ENCODE data around the gene WHRN. TPM values are rescaled to one million over a fixed set of nuclear protein-coding genes. Genes with fewer than 3 reads are reported as not detected.

Gene WHRN
- total and polyA plus RNA-seq, 7 experiments from 2014 or later, result 0.12 to 24.0 (median 2.5) TPM; not detected in 1

DNA sequence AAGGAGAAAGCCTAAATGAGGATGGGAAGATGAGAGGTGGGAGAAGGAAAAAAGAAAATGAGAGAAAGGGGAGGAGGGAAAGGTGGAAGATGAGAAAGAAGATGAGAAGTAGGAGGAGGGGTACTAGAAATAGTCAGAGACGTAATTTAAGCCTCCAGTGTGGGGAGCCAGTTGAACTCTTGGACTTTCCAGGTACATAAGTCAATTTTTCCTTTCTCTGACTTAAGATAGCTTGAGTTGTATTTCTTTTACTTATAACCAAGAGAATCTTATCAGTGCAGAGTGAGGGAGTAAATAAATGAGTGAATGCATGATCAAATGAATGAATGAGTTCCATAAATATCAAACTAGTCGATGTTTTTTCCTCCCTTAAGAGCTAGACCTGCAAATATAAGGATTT lies 21.5 kb upstream of the WHRN start:
- CTCF ChIA-PET, result interaction anchor here (0.9 kb wide), 1 partner anchor 127 kb away, joined by 3 read pairs; no protein-coding TSS in a partner anchor

DNA sequence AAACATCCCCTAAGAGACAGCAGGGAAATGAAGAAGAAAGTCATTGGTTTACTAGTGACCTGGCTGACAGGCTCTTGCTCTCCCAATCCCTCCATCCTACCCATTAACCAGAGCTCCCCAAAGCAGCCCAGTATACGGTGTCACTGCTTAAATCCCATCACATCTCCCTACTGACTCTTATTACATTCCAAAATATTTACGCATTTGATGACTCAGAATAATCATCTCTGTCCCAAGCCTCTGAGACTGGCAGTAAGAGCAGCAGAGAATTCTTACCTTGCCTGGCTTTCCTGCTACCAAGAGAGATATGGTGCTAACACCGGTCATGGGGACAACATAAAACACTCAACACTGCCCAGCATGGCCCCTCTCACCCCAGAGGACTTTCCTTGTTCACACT lies 20.2 kb upstream of the WHRN start:
- H3K27ac ChIP-seq (ENCODE audit: low read depth, low read length), result no peak overlapping the region
- peaks cover 5 to 54% (median 32%) of the 10 kb centered on the region in 5 donors for H3K27me3 Mint-ChIP-seq
- H3K9me3 Mint-ChIP-seq, result no peaks in the 10 kb centered on the region
- no peaks in the 10 kb centered on the region for H3K27me3 ChIP-seq (ENCODE audit: control insufficient read depth in 2 of 2, insufficient read depth in 2 of 2, low read length in 2 of 2)
- H3K4me3 ChIP-seq (ENCODE audit: low read length), result no peak overlapping the region
- intact Hi-C loops (cut with micrococcal nuclease), result no loop called here
- ChIA-PET POLR2A (no interaction called here), CTCF (no interaction called here)
- no peaks in the 10 kb centered on the region for H3K9me3 ChIP-seq (ENCODE audit: control insufficient read depth in 2 of 3, low read length in 3 of 3)
- DNase-seq (no peak), ATAC-seq (no peak)
- H3K4me3 Mint-ChIP-seq, result no peak overlapping the region
- H3K4me1 ChIP-seq (ENCODE audit: control insufficient read depth in 2 of 2, insufficient read depth in 2 of 2, low read length in 2 of 2), result no peaks in the 10 kb centered on the region
- no peaks in the 10 kb centered on the region for H3K36me3 ChIP-seq (ENCODE audit: control insufficient read depth in 2 of 3, insufficient read depth in 3 of 3, low read length in 3 of 3)
- peak overlapping the region in 1 of 9 donors; percentile 41 for H3K27ac Mint-ChIP-seq
- no peaks in the 10 kb centered on the region for H3K36me3 Mint-ChIP-seq
- H3K4me1 Mint-ChIP-seq, result no peaks in the 10 kb centered on the region

More for the DNA sequence above, 21.5 kb upstream of the WHRN start:
- Histone ChIP-seq H3K4me3 (ENCODE audit: low read length) (no peak overlapping the region), H3K27me3 (ENCODE audit: control insufficient read depth in 2 of 2, insufficient read depth in 2 of 2, low read length in 2 of 2) (no peaks in the 10 kb centered on the region), H3K36me3 (ENCODE audit: control insufficient read depth in 2 of 3, insufficient read depth in 3 of 3, low read length in 3 of 3) (no peaks in the 10 kb centered on the region), H3K4me1 (ENCODE audit: control insufficient read depth in 2 of 2, insufficient read depth in 2 of 2, low read length in 2 of 2) (no peaks in the 10 kb centered on the region), H3K9me3 (ENCODE audit: control insufficient read depth in 2 of 3, low read length in 3 of 3) (no peaks in the 10 kb centered on the region), H3K27ac (ENCODE audit: low read depth, low read length) (no peak overlapping the region)
- Mint-ChIP-seq H3K4me1 (no peaks in the 10 kb centered on the region), H3K4me3 (no peak overlapping the region), H3K27ac (no peak overlapping the region), H3K9me3 (no peaks in the 10 kb centered on the region), H3K36me3 (no peaks in the 10 kb centered on the region), H3K27me3 (peaks cover 9 to 50% (median 26%) of the 10 kb centered on the region in 5 donors)
- ATAC-seq (no peak), DNase-seq (no peak)
- intact Hi-C loops (cut with micrococcal nuclease), result no loop called here
- POLR2A ChIA-PET, result no interaction called here

DNA sequence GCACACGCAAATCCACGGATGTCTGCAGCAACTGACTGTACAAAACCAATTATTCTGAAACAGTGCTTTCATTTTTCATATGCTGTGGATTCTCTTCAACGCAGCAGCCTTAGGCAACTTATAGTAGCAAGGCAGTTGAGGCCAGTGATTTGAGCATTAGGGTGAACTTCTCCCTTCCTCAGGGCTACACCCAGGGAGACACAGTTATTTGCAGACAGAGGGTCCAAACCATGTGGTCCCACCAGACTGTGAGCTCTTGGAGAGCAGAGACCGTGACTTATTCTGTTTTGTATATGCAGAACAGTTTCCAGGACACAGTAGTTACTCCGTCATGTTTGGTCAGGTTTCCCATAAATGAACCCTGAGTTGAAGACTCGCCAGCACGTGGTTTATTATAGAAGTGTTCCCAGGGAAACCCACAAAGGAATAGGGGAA lies 19.0 kb upstream of the WHRN start:
- H3K27ac ChIP-seq (ENCODE audit: low read depth, low read length), result no peak overlapping the region
- POLR2A ChIA-PET, result no interaction called here
- Mint-ChIP-seq H3K27ac (no peak overlapping the region), H3K36me3 (no peaks in the 10 kb centered on the region), H3K4me1 (no peaks in the 10 kb centered on the region), H3K27me3 (peaks cover 7 to 56% (median 32%) of the 10 kb centered on the region in 5 donors), H3K4me3 (no peak overlapping the region), H3K9me3 (no peaks in the 10 kb centered on the region)
- no peaks in the 10 kb centered on the region for H3K4me1 ChIP-seq (ENCODE audit: control insufficient read depth in 2 of 2, insufficient read depth in 2 of 2, low read length in 2 of 2)
- intact Hi-C loops (cut with micrococcal nuclease), result no loop called here
- CTCF ChIA-PET, result no interaction called here
- no peaks in the 10 kb centered on the region for H3K9me3 ChIP-seq (ENCODE audit: control insufficient read depth in 2 of 3, low read length in 3 of 3)
- H3K27me3 ChIP-seq (ENCODE audit: control insufficient read depth in 2 of 2, insufficient read depth in 2 of 2, low read length in 2 of 2), result no peaks in the 10 kb centered on the region
- H3K36me3 ChIP-seq (ENCODE audit: control insufficient read depth in 2 of 3, insufficient read depth in 3 of 3, low read length in 3 of 3), result no peaks in the 10 kb centered on the region
- DNase-seq (no peak), ATAC-seq (no peak)
- no peak overlapping the region for H3K4me3 ChIP-seq (ENCODE audit: low read length)

DNA sequence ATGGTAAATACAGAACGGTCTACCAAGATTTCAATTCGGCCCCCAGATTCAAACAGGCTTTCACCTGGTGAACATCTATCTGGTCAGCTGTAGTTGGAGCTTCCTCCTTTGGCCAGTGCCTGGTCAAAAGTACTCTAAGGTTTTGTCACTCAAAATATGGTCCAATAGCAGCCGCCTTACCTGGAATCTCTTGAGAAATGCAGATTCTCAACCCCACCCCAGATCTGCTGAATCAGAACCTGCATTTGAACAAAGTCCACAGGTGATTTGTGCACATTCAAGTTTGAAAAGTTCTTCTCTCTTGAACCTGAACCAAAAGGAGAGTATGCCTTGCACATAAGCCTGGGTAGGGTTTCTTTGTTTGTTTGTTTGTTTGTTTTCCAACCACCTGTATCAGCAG lies 17.6 kb upstream of the WHRN start:
- ATAC-seq (no peak), DNase-seq (no peak)
- Histone ChIP-seq H3K4me1 (ENCODE audit: control insufficient read depth in 2 of 2, insufficient read depth in 2 of 2, low read length in 2 of 2) (no peaks in the 10 kb centered on the region), H3K9me3 (ENCODE audit: control insufficient read depth in 2 of 3, low read length in 3 of 3) (no peaks in the 10 kb centered on the region), H3K4me3 (ENCODE audit: low read length) (no peak overlapping the region), H3K36me3 (ENCODE audit: control insufficient read depth in 2 of 3, insufficient read depth in 3 of 3, low read length in 3 of 3) (no peaks in the 10 kb centered on the region), H3K27ac (ENCODE audit: low read depth, low read length) (no peak overlapping the region), H3K27me3 (ENCODE audit: control insufficient read depth in 2 of 2, insufficient read depth in 2 of 2, low read length in 2 of 2) (no peaks in the 10 kb centered on the region)
- POLR2A ChIA-PET, result no interaction called here
- peaks cover 0 to 3% (median 0%) of the 10 kb centered on the region in 11 donors for H3K9me3 Mint-ChIP-seq
- H3K27ac Mint-ChIP-seq, result no peak overlapping the region
- H3K4me1 Mint-ChIP-seq, result peaks cover 0 to 8% (median 0%) of the 10 kb centered on the region in 7 donors
- peaks cover 4 to 51% (median 32%) of the 10 kb centered on the region in 5 donors for H3K27me3 Mint-ChIP-seq
- CTCF ChIA-PET, result no interaction called here
- intact Hi-C loops (cut with micrococcal nuclease), result no loop called here
- peaks cover 0 to 3% (median 0%) of the 10 kb centered on the region in 5 donors for H3K36me3 Mint-ChIP-seq
- no peak overlapping the region for H3K4me3 Mint-ChIP-seq

DNA sequence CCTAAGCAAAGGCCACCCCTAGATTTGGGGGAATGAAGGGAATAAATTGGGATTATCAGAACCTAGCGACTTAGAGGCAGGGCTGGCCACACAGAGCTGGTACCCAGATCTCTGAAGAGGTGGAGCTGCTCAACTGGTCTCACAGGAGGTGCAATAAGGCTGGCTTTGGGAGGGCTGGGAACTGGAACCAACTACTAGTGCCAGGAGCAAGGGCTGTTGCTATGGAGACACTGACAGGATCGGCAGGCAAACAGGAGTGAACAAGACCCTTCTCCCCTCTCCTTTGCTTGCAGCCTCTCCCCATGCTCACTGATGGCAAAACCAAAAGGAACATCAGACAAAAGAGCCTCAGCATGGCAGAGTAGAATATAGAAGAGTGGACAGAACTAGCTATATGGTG lies 17.0 kb upstream of the WHRN start:
- peaks cover 0 to 3% (median 0%) of the 10 kb centered on the region in 5 donors for H3K36me3 Mint-ChIP-seq
- Histone ChIP-seq H3K27me3 (ENCODE audit: control insufficient read depth in 2 of 2, insufficient read depth in 2 of 2, low read length in 2 of 2) (no peaks in the 10 kb centered on the region), H3K4me1 (ENCODE audit: control insufficient read depth in 2 of 2, insufficient read depth in 2 of 2, low read length in 2 of 2) (no peaks in the 10 kb centered on the region), H3K27ac (ENCODE audit: low read depth, low read length) (no peak overlapping the region), H3K4me3 (ENCODE audit: low read length) (no peak overlapping the region), H3K36me3 (ENCODE audit: control insufficient read depth in 2 of 3, insufficient read depth in 3 of 3, low read length in 3 of 3) (no peaks in the 10 kb centered on the region), H3K9me3 (ENCODE audit: control insufficient read depth in 2 of 3, low read length in 3 of 3) (no peaks in the 10 kb centered on the region)
- peaks cover 0 to 8% (median 0%) of the 10 kb centered on the region in 7 donors for H3K4me1 Mint-ChIP-seq
- intact Hi-C loops (cut with micrococcal nuclease), result no loop called here
- peaks cover 4 to 48% (median 29%) of the 10 kb centered on the region in 5 donors for H3K27me3 Mint-ChIP-seq
- ChIA-PET POLR2A (no interaction called here), CTCF (no interaction called here)
- ATAC-seq, result no peak
- DNase-seq, result no peak
- peaks cover 0 to 3% (median 0%) of the 10 kb centered on the region in 11 donors for H3K9me3 Mint-ChIP-seq
- no peak overlapping the region for H3K4me3 Mint-ChIP-seq
- H3K27ac Mint-ChIP-seq, result no peak overlapping the region

DNA sequence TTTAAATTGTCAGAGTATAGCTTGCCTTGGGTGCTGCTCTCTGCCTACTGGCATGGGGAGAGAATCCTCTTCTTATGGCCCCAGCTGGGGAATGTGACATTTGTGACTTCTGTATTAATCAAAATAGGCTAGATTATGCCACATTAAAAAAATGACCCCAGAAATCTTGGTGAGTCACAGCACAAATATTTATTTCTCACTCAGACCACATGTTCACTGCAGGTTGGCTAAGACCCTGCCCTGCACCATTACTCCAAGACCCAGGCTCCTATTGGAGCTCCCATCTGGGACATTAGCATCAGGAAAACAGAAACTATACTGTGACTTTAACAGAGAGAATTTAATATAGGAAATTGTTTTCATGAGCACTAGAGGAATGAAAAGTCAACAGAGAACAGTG lies 16.6 kb upstream of the WHRN start:
- H3K27ac Mint-ChIP-seq, result no peak overlapping the region

DNA sequence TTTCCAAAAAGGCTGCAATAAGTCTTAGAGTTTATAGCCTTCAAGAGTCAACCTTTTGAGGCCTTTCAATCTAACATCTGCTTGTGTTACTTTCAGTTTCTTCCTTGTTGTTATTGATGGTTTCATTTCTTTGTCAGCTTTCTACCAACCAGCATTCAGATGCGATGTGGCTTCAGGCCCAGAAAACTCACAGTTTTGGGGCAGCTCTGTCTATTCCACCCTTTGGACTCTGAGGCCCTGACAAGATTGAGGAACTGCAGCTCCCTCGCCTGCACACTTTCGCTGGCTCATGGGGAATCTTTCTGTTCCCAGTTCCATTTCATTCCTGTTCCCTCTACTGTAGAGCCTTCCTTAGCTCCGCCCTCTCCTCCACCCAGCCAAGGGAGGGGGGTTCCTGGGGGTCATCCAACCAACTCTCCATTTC lies 13.3 kb upstream of the WHRN start:
- Mint-ChIP-seq H3K9me3 (peaks cover 0 to 3% (median 0%) of the 10 kb centered on the region in 11 donors), H3K4me1 (peaks cover 0 to 12% (median 6%) of the 10 kb centered on the region in 7 donors), H3K36me3 (peaks cover 0 to 3% (median 0%) of the 10 kb centered on the region in 5 donors), H3K27ac (peak overlapping the region in 1 of 9 donors; percentile 74), H3K27me3 (peaks cover 0 to 39% (median 16%) of the 10 kb centered on the region in 5 donors), H3K4me3 (peak overlapping the region in 2 of 10 donors; percentile 21 to 27)
- Histone ChIP-seq H3K9me3 (ENCODE audit: control insufficient read depth in 2 of 3, low read length in 3 of 3) (no peaks in the 10 kb centered on the region), H3K27me3 (ENCODE audit: control insufficient read depth in 2 of 2, insufficient read depth in 2 of 2, low read length in 2 of 2) (no peaks in the 10 kb centered on the region), H3K4me3 (ENCODE audit: low read length) (no peak overlapping the region), H3K4me1 (ENCODE audit: control insufficient read depth in 2 of 2, insufficient read depth in 2 of 2, low read length in 2 of 2) (no peaks in the 10 kb centered on the region), H3K36me3 (ENCODE audit: control insufficient read depth in 2 of 3, insufficient read depth in 3 of 3, low read length in 3 of 3) (no peaks in the 10 kb centered on the region), H3K27ac (ENCODE audit: low read depth, low read length) (no peak overlapping the region)
- ChIA-PET CTCF (interaction anchor here (1.0 to 1.3 kb wide), 2 partner anchors 10 to 11 kb away, joined by 3 read pairs; no protein-coding TSS in a partner anchor), POLR2A (no interaction called here)
- no peak for DNase-seq
- ATAC-seq, result peak; percentile 36
- intact Hi-C loops (cut with micrococcal nuclease), result no loop called here

More for the DNA sequence above, 16.6 kb upstream of the WHRN start:
- POLR2A ChIA-PET, result no interaction called here
- Histone ChIP-seq H3K36me3 (ENCODE audit: control insufficient read depth in 2 of 3, insufficient read depth in 3 of 3, low read length in 3 of 3) (no peaks in the 10 kb centered on the region), H3K27me3 (ENCODE audit: control insufficient read depth in 2 of 2, insufficient read depth in 2 of 2, low read length in 2 of 2) (no peaks in the 10 kb centered on the region), H3K4me1 (ENCODE audit: control insufficient read depth in 2 of 2, insufficient read depth in 2 of 2, low read length in 2 of 2) (no peaks in the 10 kb centered on the region), H3K9me3 (ENCODE audit: control insufficient read depth in 2 of 3, low read length in 3 of 3) (no peaks in the 10 kb centered on the region), H3K4me3 (ENCODE audit: low read length) (no peak overlapping the region), H3K27ac (ENCODE audit: low read depth, low read length) (no peak overlapping the region)
- Mint-ChIP-seq H3K36me3 (peaks cover 0 to 3% (median 0%) of the 10 kb centered on the region in 5 donors), H3K4me3 (no peak overlapping the region), H3K27me3 (peaks cover 4 to 46% (median 28%) of the 10 kb centered on the region in 5 donors), H3K4me1 (peaks cover 0 to 8% (median 0%) of the 10 kb centered on the region in 7 donors), H3K9me3 (peaks cover 0 to 3% (median 0%) of the 10 kb centered on the region in 11 donors)
- DNase-seq (no peak), ATAC-seq (no peak)
- intact Hi-C loops (cut with micrococcal nuclease), result no loop called here
- CTCF ChIA-PET, result no interaction called here

Data from naive thymus-derived CD4-positive, alpha-beta T cell (primary cell).